SJCRH30 (cell line): ENCODE results near the gene KIF18A. TPM values are rescaled to one million over a fixed set of nuclear protein-coding genes. Genes with fewer than 3 reads are reported as not detected.

Experiments used
- DNase-seq, 2 experiments: peaks; one replicate each; pipeline ENCODE4 v3.0.0-alpha.2; 2015 to 2020
- H3K27ac ChIP-seq: fragments of 250-450 bp; sonication (Bioruptor Pico); 2 replicates; pipeline ENCODE4 v1.5.1; 2020; ENCODE audit warnings: mild to moderate bottlenecking, moderate library complexity
- H3K27me3 ChIP-seq: fragments of 250-450 bp; sonication (Bioruptor Pico); 2 replicates; pipeline ENCODE4 v1.5.1; 2020; ENCODE audit warnings: mild to moderate bottlenecking, moderate library complexity
- H3K36me3 ChIP-seq: fragments of 250-450 bp; sonication (Bioruptor Pico); 2 replicates; pipeline ENCODE4 v1.5.1; 2020; ENCODE audit warnings: mild to moderate bottlenecking, moderate library complexity
- H3K4me1 ChIP-seq: fragments of 250-450 bp; sonication (Bioruptor Pico); 2 replicates; pipeline ENCODE4 v1.5.1; 2020; ENCODE audit warnings: mild to moderate bottlenecking, moderate library complexity
- H3K4me3 ChIP-seq: fragments of 250-450 bp; sonication (Bioruptor Pico); 2 replicates; pipeline ENCODE4 v1.5.1; 2020; ENCODE audit warnings: mild to moderate bottlenecking, moderate library complexity
- H3K9me3 ChIP-seq: fragments of 250-450 bp; sonication (Bioruptor Pico); replicated peaks from 2 replicates; pipeline ENCODE4 v1.5.1; 2020; ENCODE audit warnings: mild to moderate bottlenecking, moderate library complexity
- total RNA-seq: library from RNA; depleted of rRNA; stranded (reverse); fragments of >200 nt; shearing (Covaris generic); gene quantifications from 2 replicates; pipeline ENCODE4 v1.2.3, GENCODE V29; 2014; rRNA removed

The KIF18A gene
- total RNA-seq, 1 experiment from 2014 or later, result 45.0 TPM

GRCh38 chr11:27977031-27977430, 130.9 kb downstream of the KIF18A start:
- Histone ChIP-seq H3K27ac (no peak overlapping the region), H3K9me3 (no peaks in the 10 kb centered on the region), H3K4me3 (no peak overlapping the region), H3K4me1 (no peaks in the 10 kb centered on the region), H3K36me3 (no peaks in the 10 kb centered on the region), H3K27me3 (no peaks in the 10 kb centered on the region)
- no peak for DNase-seq

GRCh38 chr11:27976262-27976661, 131.7 kb downstream of the KIF18A start:
- Histone ChIP-seq H3K27me3 (no peaks in the 10 kb centered on the region), H3K9me3 (no peaks in the 10 kb centered on the region), H3K4me3 (no peak overlapping the region), H3K4me1 (no peaks in the 10 kb centered on the region), H3K36me3 (no peaks in the 10 kb centered on the region), H3K27ac (no peak overlapping the region)
- DNase-seq, result no peak

- no peaks in the 10 kb centered on the region for H3K9me3 ChIP-seq
- DNase-seq, result no peak
Measured at GRCh38 chr11:27973851-27974536, 134.0 kb downstream of the KIF18A start.

GRCh38 chr11:27972522-27973170, 135.3 kb downstream of the KIF18A start:
- H3K4me3 ChIP-seq, result no peak overlapping the region
- no peak for DNase-seq
- H3K36me3 ChIP-seq, result no peaks in the 10 kb centered on the region
- no peaks in the 10 kb centered on the region for H3K4me1 ChIP-seq
- H3K9me3 ChIP-seq, result no peaks in the 10 kb centered on the region
- H3K27ac ChIP-seq, result no peak overlapping the region
- no peaks in the 10 kb centered on the region for H3K27me3 ChIP-seq

More at GRCh38 chr11:27973851-27974536, 134.0 kb downstream of the KIF18A start:
- Histone ChIP-seq H3K27ac (no peak overlapping the region), H3K36me3 (no peaks in the 10 kb centered on the region), H3K4me1 (no peaks in the 10 kb centered on the region), H3K4me3 (no peak overlapping the region), H3K27me3 (no peaks in the 10 kb centered on the region)

GRCh38 chr11:27971171-27971570, 136.8 kb downstream of the KIF18A start:
- no peaks in the 10 kb centered on the region for H3K9me3 ChIP-seq
- H3K4me1 ChIP-seq, result no peaks in the 10 kb centered on the region
- H3K27me3 ChIP-seq, result no peaks in the 10 kb centered on the region
- no peaks in the 10 kb centered on the region for H3K36me3 ChIP-seq
- H3K4me3 ChIP-seq, result no peak overlapping the region
- no peak for DNase-seq
- no peak overlapping the region for H3K27ac ChIP-seq

Other genes starting within 250 kb of the KIF18A start
- gene METTL15, start 232 bp upstream of the KIF18A start, total RNA-seq, result 13.9 and 16.0 TPM in 2 replicates